HFFc6 (cell line): ENCODE measurements around the gene TMEM94. TPM values are rescaled to one million over a fixed set of nuclear protein-coding genes. Genes with fewer than 3 reads are reported as not detected.

ENCODE experiments used
- DNase-seq: peaks from one replicate; pipeline ENCODE4 v3.0.0-alpha.2; 2018
- H3K27ac Mint-ChIP-seq: 2 replicates; pipeline ENCODE4 v1.8.0; 2020; ENCODE audit warnings: mild to moderate bottlenecking, mixed read lengths
- H3K27me3 Mint-ChIP-seq: 2 replicates; pipeline ENCODE4 v1.8.0; 2021; ENCODE audit warnings: mild to moderate bottlenecking, moderate library complexity, mixed read lengths; ENCODE audit not compliant: insufficient read depth
- H3K36me3 Mint-ChIP-seq: 2 replicates; pipeline ENCODE4 v1.8.0; 2021; ENCODE audit warnings: low read depth, mixed read lengths
- H3K4me1 Mint-ChIP-seq: 2 replicates; pipeline ENCODE4 v1.8.0; 2020; ENCODE audit warnings: low read depth, mixed read lengths
- H3K4me3 Mint-ChIP-seq: 2 replicates; pipeline ENCODE4 v1.8.0; 2020; ENCODE audit warnings: mild to moderate bottlenecking, moderate library complexity, mixed read lengths
- H3K9me3 Mint-ChIP-seq: 2 replicates; pipeline ENCODE4 v1.8.0; 2020; ENCODE audit warnings: mild to moderate bottlenecking, mixed read lengths
- total RNA-seq, 6 experiments: library from RNA; stranded (reverse); fragmentation: NEBNext Ultra II Directional; extraction: Animal tissue kit (Norgen Biotek cat#: 25700); gene quantifications; 2 replicates in 1 of 6; 3 replicates in 5 of 6; pipeline ENCODE4 v1.2.3, GENCODE V29; 2021
- TF ChIP-seq, protein P1 (sequence below): fragments of 200-600 bp; sonication (generic); IDR thresholded peaks from 2 replicates; pipeline ENCODE4 v1.5.0; 2021; ENCODE audit warnings: antibody characterized with exemption, mild to moderate bottlenecking

Gene TMEM94
- total RNA-seq, 6 experiments from 2014 or later, result 31.7 to 43.9 (median 41.2) TPM

DNA sequence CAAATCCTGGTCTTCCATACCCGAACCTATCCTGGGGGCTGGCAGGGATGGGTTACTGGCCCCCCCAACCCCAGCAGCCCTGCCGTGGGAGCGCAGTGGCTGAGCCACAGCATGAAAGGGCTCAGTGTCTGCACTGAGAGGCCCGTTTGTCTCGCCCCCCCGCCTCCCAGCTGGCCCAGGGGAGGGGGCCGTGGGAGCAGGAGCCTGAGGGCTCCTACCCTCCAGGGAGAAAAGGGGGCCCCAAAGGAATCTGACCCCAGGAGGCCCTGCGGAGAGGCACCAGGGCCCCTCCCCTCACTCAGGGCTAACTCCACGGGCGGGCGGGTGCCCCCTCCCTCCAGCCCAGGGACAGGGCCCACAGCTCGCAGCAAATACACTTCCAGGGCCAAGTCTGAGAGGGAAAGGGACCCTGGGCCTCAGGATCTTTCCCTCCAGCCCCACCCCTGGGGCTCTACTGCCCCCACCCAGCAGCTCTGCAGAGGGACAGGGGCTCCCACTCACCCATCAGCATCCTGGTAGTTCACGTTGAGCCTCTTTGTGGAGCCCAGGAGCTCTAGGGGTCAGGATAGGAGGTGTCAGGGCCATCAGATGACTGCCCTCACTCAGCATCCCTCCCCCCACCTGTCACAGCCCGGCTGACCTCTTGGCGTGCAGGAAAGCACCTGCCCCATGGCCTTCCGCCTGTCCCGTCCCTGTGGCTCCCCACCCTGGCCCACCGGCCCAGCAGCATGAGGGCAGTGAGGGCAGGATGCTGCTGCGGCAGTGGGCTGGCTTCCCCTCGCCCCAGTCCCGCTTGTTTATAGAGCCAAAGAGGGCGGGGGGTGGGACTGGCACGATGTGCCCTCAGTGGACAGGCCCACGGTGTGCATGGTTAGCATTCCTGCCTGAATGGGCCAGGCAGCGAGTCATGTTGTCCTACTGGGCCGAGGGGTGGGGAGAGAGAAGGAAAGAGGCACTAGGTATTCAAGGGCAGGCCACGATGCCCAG, 51.6 kb downstream of the TMEM94 start:
- Mint-ChIP-seq H3K27ac (no peak overlapping the region), H3K36me3 (no peaks in the 10 kb centered on the region), H3K9me3 (no peaks in the 10 kb centered on the region), H3K27me3 (no peaks in the 10 kb centered on the region; the same call in 1 of the 2 replicates), H3K4me1 (peaks cover 21% of the 10 kb centered on the region), H3K4me3 (no peak overlapping the region)
- no peak for DNase-seq
- TF ChIP-seq, protein P1, sequence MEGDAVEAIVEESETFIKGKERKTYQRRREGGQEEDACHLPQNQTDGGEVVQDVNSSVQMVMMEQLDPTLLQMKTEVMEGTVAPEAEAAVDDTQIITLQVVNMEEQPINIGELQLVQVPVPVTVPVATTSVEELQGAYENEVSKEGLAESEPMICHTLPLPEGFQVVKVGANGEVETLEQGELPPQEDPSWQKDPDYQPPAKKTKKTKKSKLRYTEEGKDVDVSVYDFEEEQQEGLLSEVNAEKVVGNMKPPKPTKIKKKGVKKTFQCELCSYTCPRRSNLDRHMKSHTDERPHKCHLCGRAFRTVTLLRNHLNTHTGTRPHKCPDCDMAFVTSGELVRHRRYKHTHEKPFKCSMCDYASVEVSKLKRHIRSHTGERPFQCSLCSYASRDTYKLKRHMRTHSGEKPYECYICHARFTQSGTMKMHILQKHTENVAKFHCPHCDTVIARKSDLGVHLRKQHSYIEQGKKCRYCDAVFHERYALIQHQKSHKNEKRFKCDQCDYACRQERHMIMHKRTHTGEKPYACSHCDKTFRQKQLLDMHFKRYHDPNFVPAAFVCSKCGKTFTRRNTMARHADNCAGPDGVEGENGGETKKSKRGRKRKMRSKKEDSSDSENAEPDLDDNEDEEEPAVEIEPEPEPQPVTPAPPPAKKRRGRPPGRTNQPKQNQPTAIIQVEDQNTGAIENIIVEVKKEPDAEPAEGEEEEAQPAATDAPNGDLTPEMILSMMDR, result no peak

DNA sequence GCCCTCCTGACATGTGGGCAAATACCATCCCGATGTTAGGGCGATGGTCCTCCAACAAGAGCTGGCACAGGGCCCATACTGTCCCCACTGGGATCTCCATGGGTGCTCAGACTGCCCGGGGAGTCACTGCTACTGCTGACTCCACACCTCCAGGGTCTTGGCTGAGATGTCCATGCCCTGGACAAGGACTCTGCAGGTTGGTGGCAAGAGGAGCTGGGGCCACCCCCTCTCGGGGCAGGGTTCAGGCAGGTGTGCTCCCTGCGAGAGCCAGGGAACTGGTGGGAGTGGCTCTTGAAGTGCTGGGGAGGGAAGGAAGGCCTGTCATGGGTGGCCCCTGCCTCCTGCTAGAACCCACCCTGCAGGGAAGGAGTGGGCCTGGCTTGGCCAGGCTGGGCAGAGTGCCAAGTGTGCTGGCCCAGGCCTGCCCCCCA, 52.5 kb downstream of the TMEM94 start:
- Mint-ChIP-seq H3K36me3 (peaks cover 8% of the 10 kb centered on the region), H3K27ac (no peak overlapping the region; the same call in 1 of the 2 replicates)

DNA sequence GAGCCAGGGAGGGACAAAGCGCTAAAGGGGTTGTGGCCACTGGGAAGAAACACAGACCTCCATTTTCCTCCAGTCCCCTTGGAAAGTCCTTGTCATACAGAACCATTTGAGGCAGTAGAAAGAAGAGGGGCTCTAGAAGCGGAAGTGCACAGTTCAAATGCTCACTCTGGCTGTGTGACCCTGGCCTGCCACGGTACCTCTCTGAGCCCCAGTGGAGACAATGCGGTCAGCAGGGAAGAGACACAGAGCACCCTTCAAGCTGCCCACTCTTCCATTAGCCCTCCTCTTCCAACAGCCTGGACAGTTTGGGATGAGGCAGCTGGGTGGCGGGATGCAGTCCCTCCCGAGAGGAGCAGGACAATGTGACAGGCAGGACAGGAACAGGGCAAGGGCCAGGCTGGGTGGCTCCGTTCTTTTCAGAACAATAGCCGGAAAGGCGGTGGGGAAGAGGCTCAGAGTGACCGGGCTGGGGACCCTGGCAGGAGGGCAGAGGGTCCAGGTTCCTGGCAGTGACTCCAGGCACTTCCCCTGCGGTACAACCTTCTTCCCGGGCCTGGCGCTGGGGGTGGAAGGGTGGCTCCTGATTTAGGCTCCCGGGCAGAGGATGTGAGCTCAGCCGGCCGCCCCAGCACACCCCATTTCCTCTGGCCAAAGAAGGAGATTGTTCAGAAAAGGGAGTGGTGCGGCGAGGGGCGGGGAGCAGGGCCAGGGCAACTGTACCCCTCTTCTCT, 53.3 kb downstream of the TMEM94 start:
- Mint-ChIP-seq H3K27ac (no peak overlapping the region), H3K27me3 (no peaks in the 10 kb centered on the region; the same call in 1 of the 2 replicates), H3K9me3 (no peaks in the 10 kb centered on the region)

More for the DNA sequence above, 52.5 kb downstream of the TMEM94 start:
- TF ChIP-seq, protein P1, result no peak
- Mint-ChIP-seq H3K27me3 (no peaks in the 10 kb centered on the region; the same call in 1 of the 2 replicates), H3K4me3 (no peak overlapping the region), H3K9me3 (no peaks in the 10 kb centered on the region), H3K4me1 (peaks cover 30% of the 10 kb centered on the region)
- DNase-seq, result no peak

DNA sequence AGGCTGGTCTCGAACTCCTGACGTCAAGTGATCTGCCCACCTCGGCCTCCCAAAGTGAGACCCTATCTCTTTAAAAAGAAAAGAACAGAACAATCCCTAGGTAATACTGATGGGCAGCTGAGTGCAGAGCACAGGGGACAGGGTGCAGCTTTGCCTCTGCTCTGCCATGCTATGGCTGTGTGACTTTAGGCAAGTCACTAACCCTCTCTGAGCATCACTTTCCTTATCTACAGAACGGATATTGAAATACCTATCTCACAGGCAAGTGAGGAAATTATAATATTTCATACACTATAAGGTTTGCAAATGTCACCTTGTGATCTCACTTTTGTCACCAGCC, 54.8 kb downstream of the TMEM94 start:
- TF ChIP-seq, protein P1, result no peak
- Mint-ChIP-seq H3K27ac (no peak overlapping the region), H3K36me3 (peaks cover 10% of the 10 kb centered on the region), H3K27me3 (no peaks in the 10 kb centered on the region), H3K9me3 (no peaks in the 10 kb centered on the region), H3K4me1 (peaks cover 33% of the 10 kb centered on the region), H3K4me3 (no peak overlapping the region)
- DNase-seq, result no peak

More for the DNA sequence above, 53.3 kb downstream of the TMEM94 start:
- H3K4me1 Mint-ChIP-seq, result peaks cover 33% of the 10 kb centered on the region
- no peak for DNase-seq
- TF ChIP-seq, protein P1, result no peak
- peaks cover 10% of the 10 kb centered on the region for H3K36me3 Mint-ChIP-seq
- H3K4me3 Mint-ChIP-seq, result no peak overlapping the region

DNA sequence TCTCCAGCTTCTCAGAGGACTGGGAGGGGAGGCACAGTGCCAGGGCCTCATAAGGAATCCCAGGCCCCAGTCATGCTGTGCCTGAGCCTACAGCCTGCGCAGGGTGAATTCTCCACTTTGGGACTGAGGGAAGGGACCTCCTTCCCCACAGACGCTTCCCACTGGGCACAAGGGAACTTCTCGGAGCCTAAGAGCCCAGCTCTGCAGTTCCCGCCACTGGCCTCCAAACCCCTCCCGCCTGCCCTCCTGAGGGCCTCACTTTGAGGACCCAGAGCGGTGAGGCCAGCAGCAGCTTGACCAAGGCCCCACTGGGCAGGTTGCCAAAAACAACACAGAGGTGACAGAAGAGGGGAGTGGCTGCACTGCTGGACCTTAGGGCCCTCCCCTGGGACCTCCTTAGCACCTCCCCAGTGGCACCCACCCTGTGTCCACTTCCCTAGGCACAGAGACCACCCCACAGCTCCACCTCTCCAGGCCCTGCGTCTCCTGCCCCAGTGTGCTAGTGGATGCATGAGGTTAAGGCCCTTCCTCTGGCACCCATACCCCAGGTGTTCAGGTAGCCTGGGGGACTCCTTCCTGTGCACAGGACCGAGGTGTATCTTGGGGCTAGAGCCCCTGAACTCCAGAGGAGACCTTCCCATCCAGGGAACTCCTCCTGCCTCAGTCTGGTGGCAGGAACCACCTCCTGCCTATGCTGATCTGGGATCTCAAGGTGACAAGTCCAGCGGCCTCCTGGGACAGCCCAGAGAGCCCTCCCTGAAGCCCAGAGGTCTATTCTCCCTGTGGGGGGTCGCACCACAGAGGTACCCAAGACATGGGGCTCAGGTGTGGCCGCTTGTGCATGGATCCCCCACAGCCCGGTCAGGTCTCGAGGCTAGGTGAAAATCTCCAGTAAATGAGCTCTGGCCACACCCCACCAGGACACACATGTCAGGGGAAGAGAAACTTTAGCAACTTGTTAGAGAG, 55.5 kb downstream of the TMEM94 start:
- Mint-ChIP-seq H3K27me3 (no peaks in the 10 kb centered on the region), H3K4me1 (peaks cover 33% of the 10 kb centered on the region), H3K36me3 (peaks cover 10% of the 10 kb centered on the region), H3K27ac (no peak overlapping the region), H3K4me3 (no peak overlapping the region), H3K9me3 (no peaks in the 10 kb centered on the region)
- TF ChIP-seq, protein P1, result no peak
- DNase-seq, result no peak
